ENCODE data around the gene TBX18. TPM values are rescaled to one million over a fixed set of nuclear protein-coding genes. Genes with fewer than 3 reads are reported as not detected.

TBX18 gene
- total and polyA plus RNA-seq, 10 of the 15 experiments (the other 5 are each of a cell fraction or from before 2014, with no cell fraction given), result 0.03 to 6.1 (median 0.17) TPM; not detected in 6

DNA sequence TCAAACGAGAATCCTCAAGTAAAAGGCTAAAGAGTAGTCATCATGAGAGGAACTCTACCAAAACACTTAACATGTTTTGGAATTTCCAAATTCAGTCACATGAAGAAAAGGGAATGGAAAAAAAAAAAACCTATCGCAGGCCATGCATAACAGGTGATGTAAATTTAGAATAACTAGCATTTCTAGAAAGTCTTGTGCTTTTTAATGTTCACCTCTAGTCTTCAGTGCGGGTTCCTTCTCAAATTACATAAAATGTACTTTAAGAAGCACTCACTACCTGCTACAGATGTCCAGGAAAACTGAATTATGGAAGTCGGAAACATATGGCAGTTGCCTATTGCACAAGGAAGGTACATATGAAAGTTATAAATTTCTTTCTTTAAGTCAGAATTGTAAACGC, 6.1 kb upstream of the TBX18 start (continued):
- TF ChIP-seq, protein P1, sequence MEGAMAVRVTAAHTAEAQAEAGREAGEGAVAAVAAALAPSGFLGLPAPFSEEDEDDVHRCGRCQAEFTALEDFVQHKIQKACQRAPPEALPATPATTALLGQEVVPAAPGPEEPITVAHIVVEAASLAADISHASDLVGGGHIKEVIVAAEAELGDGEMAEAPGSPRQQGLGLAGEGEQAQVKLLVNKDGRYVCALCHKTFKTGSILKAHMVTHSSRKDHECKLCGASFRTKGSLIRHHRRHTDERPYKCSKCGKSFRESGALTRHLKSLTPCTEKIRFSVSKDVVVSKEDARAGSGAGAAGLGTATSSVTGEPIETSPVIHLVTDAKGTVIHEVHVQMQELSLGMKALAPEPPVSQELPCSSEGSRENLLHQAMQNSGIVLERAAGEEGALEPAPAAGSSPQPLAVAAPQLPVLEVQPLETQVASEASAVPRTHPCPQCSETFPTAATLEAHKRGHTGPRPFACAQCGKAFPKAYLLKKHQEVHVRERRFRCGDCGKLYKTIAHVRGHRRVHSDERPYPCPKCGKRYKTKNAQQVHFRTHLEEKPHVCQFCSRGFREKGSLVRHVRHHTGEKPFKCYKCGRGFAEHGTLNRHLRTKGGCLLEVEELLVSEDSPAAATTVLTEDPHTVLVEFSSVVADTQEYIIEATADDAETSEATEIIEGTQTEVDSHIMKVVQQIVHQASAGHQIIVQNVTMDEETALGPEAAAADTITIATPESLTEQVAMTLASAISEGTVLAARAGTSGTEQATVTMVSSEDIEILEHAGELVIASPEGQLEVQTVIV (IDR thresholded peaks at IDR 0.05; ENCODE audit: borderline replicate concordance, partially characterized antibody), result no peak
- TF ChIP-seq KDM1A (IDR thresholded peaks at IDR 0.05; ENCODE audit: borderline replicate concordance) (no peak), EP300 (IDR thresholded peaks at IDR 0.05; ENCODE audit: borderline replicate concordance in 1 of 2, control insufficient read depth in 1 of 2, low read depth in 2 of 2, low read length in 2 of 2) (no peak)

DNA sequence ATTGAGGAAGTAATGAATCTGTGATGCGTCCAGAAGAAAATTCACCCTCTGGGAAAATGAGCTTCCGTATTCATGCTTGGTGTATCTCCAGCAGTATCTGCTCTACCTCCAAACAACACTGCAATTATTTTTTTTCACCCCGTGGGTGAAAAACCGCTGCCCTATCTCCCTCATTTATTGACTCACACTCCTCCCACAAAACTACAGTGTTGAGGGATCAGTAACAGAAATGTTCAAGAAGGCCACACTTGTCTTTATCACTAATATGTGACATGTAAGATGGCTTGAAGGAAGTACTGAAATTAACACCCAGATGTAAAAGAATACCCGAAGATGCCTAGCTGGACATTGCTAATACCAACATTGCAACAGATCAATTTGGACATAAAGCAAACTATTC, 4.9 kb upstream of the TBX18 start:
- ChIA-PET RAD21 (ENCODE audit: unreplicated experiment) (interaction anchor here (0.6 to 1.5 kb wide), 8 partner anchors 10 to 722 kb away, joined by 3 to 4 read pairs (median 3); no protein-coding TSS in a partner anchor), SMC1A (ENCODE audit: uncharacterized antibody, unreplicated experiment) (interaction anchor here (0.9 to 2.0 kb wide), 8 partner anchors 8 to 347 kb away, joined by 3 to 5 read pairs (median 4); no protein-coding TSS in a partner anchor), POLR2A (no interaction called here), CTCF (interaction anchor here (2.5 to 3.0 kb wide), 3 partner anchors 10 to 347 kb away, joined by 6 to 11 read pairs (median 10); no protein-coding TSS in a partner anchor)
- 25% methylated on average over 5 of the region's 5 CpGs for WGBS (ENCODE audit: insufficient coverage, insufficient replicate concordance, low lambda C conversion rate, missing lambda C conversion rate)
- Histone ChIP-seq H3K36me3 (ENCODE audit: control insufficient read depth in 2 of 2, insufficient read depth in 2 of 2, low read length in 1 of 2) (no peaks in the 10 kb centered on the region), H3K9ac (ENCODE audit: control insufficient read depth, insufficient read depth, low read length) (no peak overlapping the region), H3K27me3 (replicated peaks in 1 of 2; ENCODE audit: control insufficient read depth in 2 of 2, insufficient read depth in 2 of 2, low read length in 1 of 2) (peaks cover 2 to 20% of the 10 kb centered on the region in 2 experiments), H2AFZ (ENCODE audit: control insufficient read depth, low read depth, low read length) (no peak overlapping the region), H3K27ac (ENCODE audit: control insufficient read depth, insufficient read depth) (no peak overlapping the region), H4K20me1 (ENCODE audit: control insufficient read depth, insufficient read depth) (no peaks in the 10 kb centered on the region), H3K4me2 (ENCODE audit: control insufficient read depth, insufficient read depth) (no peak overlapping the region), H3K4me1 (ENCODE audit: control insufficient read depth, insufficient read depth, low read length) (no peaks in the 10 kb centered on the region), H3K79me2 (ENCODE audit: control insufficient read depth, insufficient read depth, low read length) (no peaks in the 10 kb centered on the region), H3K9me3 (replicated peaks; ENCODE audit: control insufficient read depth, insufficient read depth, low read length) (peaks cover under 1% of the 10 kb centered on the region; the same call in 2 of the 3 replicates), H3K4me3 (no peak overlapping the region)
- in situ Hi-C loops (cut with MboI) (no loop called here), intact Hi-C loops (cut with micrococcal nuclease; ENCODE audit: unreplicated experiment) (no loop called here)
- DNase-seq (ENCODE audit: low read depth, low spot score), result no peak
- peak; percentile 50 for ATAC-seq
- BruUV-seq (replicated peaks), result no TSS peak
- FAIRE-seq, result no peak
- no peak for TF ChIP-seq TCF7 (IDR thresholded peaks at IDR 0.05; ENCODE audit: borderline replicate concordance)
- peak; percentile 40; the same call in 1 of the 2 replicates for TF ChIP-seq MTA2 (IDR thresholded peaks at IDR 0.05; ENCODE audit: low read depth)

Data from GM12878 (cell line).